ENCODE measurements around the gene GHITM.
"Not testable (repeated sequence)": the region's sequence is repeated elsewhere in the genome, so short reads cannot be mapped to it uniquely, and the experiment has no call there.

The GHITM gene

GRCh38 chr10:84176351-84176750 is 37.0 kb downstream of the GHITM start:
- no peak for DNase-seq (ENCODE audit: low read depth, low spot score)

- DNase-seq (ENCODE audit: low read depth, low spot score), result no peak
These were observed 37.6 kb downstream of the GHITM start for GRCh38 chr10:84176836-84177474.

GRCh38 chr10:84177541-84178141 is 38.3 kb downstream of the GHITM start:
- no peak for DNase-seq (ENCODE audit: low read depth, low spot score)

GRCh38 chr10:84178160-84178609 is 38.9 kb downstream of the GHITM start:
- DNase-seq (ENCODE audit: low read depth, low spot score), result no peak

- DNase-seq (ENCODE audit: low read depth, low spot score), result no peak
These were observed 39.9 kb downstream of the GHITM start for GRCh38 chr10:84179059-84179710.

- DNase-seq (ENCODE audit: low read depth, low spot score), result not testable (repeated sequence)
These were observed 41.1 kb downstream of the GHITM start for GRCh38 chr10:84180386-84180785.

- no peak for DNase-seq (ENCODE audit: low read depth, low spot score)
These were observed 42.3 kb downstream of the GHITM start for GRCh38 chr10:84181631-84182030.

- DNase-seq (ENCODE audit: low read depth, low spot score), result no peak
These were observed 45.2 kb downstream of the GHITM start for GRCh38 chr10:84184517-84184916.

- no peak for DNase-seq (ENCODE audit: low read depth, low spot score)
These were observed 46.3 kb downstream of the GHITM start for GRCh38 chr10:84185526-84186175.

GRCh38 chr10:84188815-84189214 is 49.5 kb downstream of the GHITM start:
- DNase-seq (ENCODE audit: low read depth, low spot score), result no peak

GRCh38 chr10:84190621-84191020 is 51.3 kb downstream of the GHITM start:
- no peak for DNase-seq (ENCODE audit: low read depth, low spot score)

- DNase-seq (ENCODE audit: low read depth, low spot score), result no peak
These were observed 51.8 kb downstream of the GHITM start for GRCh38 chr10:84191106-84191505.

GRCh38 chr10:84193327-84193726 is 54.0 kb downstream of the GHITM start:
- no peak for DNase-seq (ENCODE audit: low read depth, low spot score)

GRCh38 chr10:84193846-84194423 is 54.6 kb downstream of the GHITM start:
- no peak for DNase-seq (ENCODE audit: low read depth, low spot score)

- DNase-seq (ENCODE audit: low read depth, low spot score), result no peak
These were observed 55.2 kb downstream of the GHITM start, which contains the start of gene CDHR1 for GRCh38 chr10:84194424-84195043. TSS of gene CDHR1 (plus strand) at chr10:84194537. CDS start at chr10:84194761, 224 bp downstream.

GRCh38 chr10:84195044-84195830 is 55.9 kb downstream of the GHITM start:
- no peak for DNase-seq (ENCODE audit: low read depth, low spot score)

GRCh38 chr10:84196083-84196482 is 56.8 kb downstream of the GHITM start:
- no peak for DNase-seq (ENCODE audit: low read depth, low spot score)

- no peak for DNase-seq (ENCODE audit: low read depth, low spot score)
These were observed 57.6 kb downstream of the GHITM start for GRCh38 chr10:84196941-84197340.

- DNase-seq (ENCODE audit: low read depth, low spot score), result no peak
These were observed 58.3 kb downstream of the GHITM start for GRCh38 chr10:84197643-84198042.

GRCh38 chr10:84198206-84198915 is 59.1 kb downstream of the GHITM start:
- DNase-seq (ENCODE audit: low read depth, low spot score), result no peak

All from activated naive CD8-positive, alpha-beta T cell treated with anti-CD3 and anti-CD28 coated beads, Interleukin-2, amount 50 U/mL, for 16 hours (primary cell).